Measurements from ENCODE around the gene GLI3. TPM values are rescaled to one million over a fixed set of nuclear protein-coding genes. Genes with fewer than 3 reads are reported as not detected.

GLI3 gene
- total RNA-seq, 1 donor from 2014 or later, result 25.5 TPM

- no peak for DNase-seq (ENCODE audit: low spot score)
Observed at GRCh38 chr7:41974870-41975557, 262.0 kb downstream of the GLI3 start.

GRCh38 chr7:41973202-41973730, 263.7 kb downstream of the GLI3 start:
- no peak for DNase-seq (ENCODE audit: low spot score)

GRCh38 chr7:41972776-41973175, 264.2 kb downstream of the GLI3 start:
- no peak for DNase-seq (ENCODE audit: low spot score)

- no peak for DNase-seq (ENCODE audit: low spot score)
Observed at GRCh38 chr7:41972270-41972669, 264.7 kb downstream of the GLI3 start.

- DNase-seq (ENCODE audit: low spot score), result no peak
Observed at GRCh38 chr7:41971640-41972187, 265.3 kb downstream of the GLI3 start.

GRCh38 chr7:41970941-41971340, 266.1 kb downstream of the GLI3 start:
- no peak for DNase-seq (ENCODE audit: low spot score)

GRCh38 chr7:41969561-41970105, 267.4 kb downstream of the GLI3 start:
- no peak for DNase-seq (ENCODE audit: low spot score)

- DNase-seq (ENCODE audit: low spot score), result no peak
Observed at GRCh38 chr7:41967156-41967555, 269.9 kb downstream of the GLI3 start.

- DNase-seq (ENCODE audit: low spot score), result no peak
Observed at GRCh38 chr7:41965951-41966505, 271.0 kb downstream of the GLI3 start.

GRCh38 chr7:41964849-41965745, 271.9 kb downstream of the GLI3 start:
- DNase-seq (ENCODE audit: low spot score), result no peak

- no peak for DNase-seq (ENCODE audit: low spot score)
Observed at GRCh38 chr7:41964183-41964753, 272.7 kb downstream of the GLI3 start.

- DNase-seq (ENCODE audit: low spot score), result no peak
Observed at GRCh38 chr7:41956705-41957104, 280.3 kb downstream of the GLI3 start.

- DNase-seq (ENCODE audit: low spot score), result peak; percentile 93
Observed at GRCh38 chr7:41955893-41956675, 280.9 kb downstream of the GLI3 start.

- DNase-seq (ENCODE audit: low spot score), result no peak
Observed at GRCh38 chr7:41955451-41955850, 281.6 kb downstream of the GLI3 start.

- no peak for DNase-seq (ENCODE audit: low spot score)
Observed at GRCh38 chr7:41954976-41955375, 282.0 kb downstream of the GLI3 start.

- DNase-seq (ENCODE audit: low spot score), result no peak
Observed at GRCh38 chr7:41948503-41948902, 288.5 kb downstream of the GLI3 start.

- no peak for DNase-seq (ENCODE audit: low spot score)
Observed at GRCh38 chr7:41943094-41943577, 293.9 kb downstream of the GLI3 start.

- DNase-seq (ENCODE audit: low spot score), result no peak
Observed at GRCh38 chr7:41942468-41943093, 294.4 kb downstream of the GLI3 start.

GRCh38 chr7:41940760-41941343, 296.2 kb downstream of the GLI3 start:
- DNase-seq (ENCODE audit: low spot score), result no peak
